GM10266 (cell line): ENCODE results near the gene TRPM5.

Experiments
- DNase-seq: peaks from one replicate; pipeline ENCODE4 v3.0.0; 2012; ENCODE audit errors: extremely low spot score
- TF ChIP-seq, protein P1 (sequence below): IDR thresholded peaks from 2 replicates; pipeline ENCODE4 v1.5.1; 2012; ENCODE audit warnings: mild to moderate bottlenecking, low read depth; ENCODE audit not compliant: control insufficient read depth, insufficient read depth; ENCODE audit errors: missing control alignments

Gene TRPM5

DNA sequence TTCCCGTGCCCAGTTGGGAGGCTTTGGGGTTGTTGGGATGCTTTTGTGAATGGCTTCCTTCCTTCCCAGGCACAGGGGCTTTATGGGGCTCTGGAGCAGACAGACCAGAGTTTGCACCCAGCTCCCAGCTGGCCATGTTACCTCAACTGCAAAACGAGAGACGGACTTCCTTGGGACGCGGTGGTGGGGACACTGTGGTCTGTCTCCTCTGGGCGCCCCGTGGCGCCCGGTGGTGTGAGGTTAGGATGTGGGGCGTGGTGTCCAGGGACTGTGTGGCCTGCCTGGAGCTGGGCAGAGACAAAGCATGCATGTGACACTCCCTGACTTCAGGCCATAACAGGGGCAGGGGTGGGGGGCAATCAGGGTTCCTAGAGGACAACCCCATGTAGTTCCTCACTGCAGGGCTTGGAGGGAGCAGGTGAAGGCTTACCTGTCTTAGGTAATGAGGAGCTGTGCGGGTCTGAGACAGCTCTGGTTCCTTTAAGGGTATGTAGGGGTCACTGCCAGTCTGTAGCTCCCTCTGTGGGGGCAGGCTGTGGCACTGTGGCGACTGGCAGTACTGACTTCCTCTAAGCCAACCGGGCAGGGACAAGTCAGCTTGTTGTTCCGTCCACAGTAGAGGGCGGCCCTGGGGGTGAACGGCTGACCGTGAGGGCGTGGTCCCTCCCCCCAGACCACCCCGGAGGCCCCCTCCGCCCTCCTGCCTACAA, 14.9 kb upstream of the TRPM5 start:
- TF ChIP-seq, protein P1, sequence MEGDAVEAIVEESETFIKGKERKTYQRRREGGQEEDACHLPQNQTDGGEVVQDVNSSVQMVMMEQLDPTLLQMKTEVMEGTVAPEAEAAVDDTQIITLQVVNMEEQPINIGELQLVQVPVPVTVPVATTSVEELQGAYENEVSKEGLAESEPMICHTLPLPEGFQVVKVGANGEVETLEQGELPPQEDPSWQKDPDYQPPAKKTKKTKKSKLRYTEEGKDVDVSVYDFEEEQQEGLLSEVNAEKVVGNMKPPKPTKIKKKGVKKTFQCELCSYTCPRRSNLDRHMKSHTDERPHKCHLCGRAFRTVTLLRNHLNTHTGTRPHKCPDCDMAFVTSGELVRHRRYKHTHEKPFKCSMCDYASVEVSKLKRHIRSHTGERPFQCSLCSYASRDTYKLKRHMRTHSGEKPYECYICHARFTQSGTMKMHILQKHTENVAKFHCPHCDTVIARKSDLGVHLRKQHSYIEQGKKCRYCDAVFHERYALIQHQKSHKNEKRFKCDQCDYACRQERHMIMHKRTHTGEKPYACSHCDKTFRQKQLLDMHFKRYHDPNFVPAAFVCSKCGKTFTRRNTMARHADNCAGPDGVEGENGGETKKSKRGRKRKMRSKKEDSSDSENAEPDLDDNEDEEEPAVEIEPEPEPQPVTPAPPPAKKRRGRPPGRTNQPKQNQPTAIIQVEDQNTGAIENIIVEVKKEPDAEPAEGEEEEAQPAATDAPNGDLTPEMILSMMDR, result no peak
- DNase-seq, result no peak

DNA sequence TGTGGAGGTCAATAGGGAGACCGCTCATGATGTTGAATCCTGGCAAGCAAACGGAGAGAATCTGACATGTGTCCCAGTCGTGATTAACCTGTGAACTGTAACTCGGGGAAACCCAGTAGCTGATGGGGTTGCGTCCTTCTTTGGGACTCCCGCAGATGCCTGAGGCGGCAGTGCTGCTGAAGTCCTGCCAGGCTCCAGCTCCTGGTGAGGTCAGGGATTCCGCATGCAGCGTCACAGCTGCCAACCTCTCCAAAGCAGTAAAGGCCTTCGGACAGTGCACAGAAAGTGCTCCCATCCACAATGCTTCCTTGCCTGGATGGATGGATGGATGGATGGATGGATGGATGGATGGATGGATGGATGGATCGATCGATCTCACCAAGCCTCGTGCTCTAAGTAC, 14.0 kb upstream of the TRPM5 start:
- TF ChIP-seq, protein P1, result no peak
- no peak for DNase-seq

DNA sequence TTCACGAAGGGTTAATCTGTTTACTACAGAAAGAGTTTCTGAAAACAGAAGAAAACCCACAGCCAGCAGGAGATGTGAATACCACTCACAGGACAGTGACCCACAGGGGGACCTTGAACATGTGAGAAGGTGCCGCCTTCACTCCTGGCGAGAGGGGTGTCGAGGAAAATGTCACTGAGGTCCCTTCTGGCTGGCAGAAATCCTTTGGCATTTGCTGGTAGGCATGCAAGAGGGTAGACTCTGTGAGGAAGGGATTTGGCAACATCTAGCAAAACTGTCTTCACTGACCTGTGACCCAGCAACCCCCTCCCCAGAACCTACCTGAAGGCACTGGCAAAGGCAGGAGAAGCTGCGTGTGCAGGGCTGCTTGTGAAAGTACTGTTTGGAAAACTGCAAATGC, 9.1 kb upstream of the TRPM5 start:
- TF ChIP-seq, protein P1, result no peak
- no peak for DNase-seq

DNA sequence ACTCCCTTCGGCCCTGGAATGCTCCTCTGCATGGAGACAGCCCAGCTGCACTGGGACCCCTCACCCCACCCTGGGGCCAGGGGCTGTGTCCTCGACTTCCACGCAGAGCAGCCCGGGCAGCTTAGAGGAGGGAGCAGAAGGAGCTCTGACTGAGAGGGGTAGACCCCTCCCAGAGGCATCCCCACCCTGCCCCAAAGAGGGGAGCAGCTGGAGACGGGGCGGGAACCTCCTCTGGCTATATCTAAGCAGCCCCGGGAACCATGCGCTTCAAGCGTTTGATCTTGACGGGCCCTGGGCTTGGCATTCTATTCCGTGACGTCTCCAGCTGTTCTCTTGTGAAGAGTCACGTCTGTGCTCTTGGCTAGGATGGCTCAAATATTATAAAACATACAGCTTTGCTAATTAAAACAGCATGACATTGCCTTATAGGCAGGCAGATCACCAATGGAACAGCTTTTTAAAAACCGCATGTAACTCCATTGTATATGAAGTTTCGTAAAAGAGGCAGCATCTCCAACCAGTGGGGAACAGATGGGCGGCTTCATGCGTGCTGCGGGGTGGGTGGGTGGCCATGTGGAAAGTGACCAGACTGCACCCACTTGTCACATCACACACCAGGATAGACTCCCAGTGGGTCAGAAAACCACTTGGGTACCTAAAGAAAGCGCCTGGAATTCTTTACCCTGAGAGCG, 8.2 kb upstream of the TRPM5 start:
- DNase-seq, result no peak
- TF ChIP-seq, protein P1, result no peak

DNA sequence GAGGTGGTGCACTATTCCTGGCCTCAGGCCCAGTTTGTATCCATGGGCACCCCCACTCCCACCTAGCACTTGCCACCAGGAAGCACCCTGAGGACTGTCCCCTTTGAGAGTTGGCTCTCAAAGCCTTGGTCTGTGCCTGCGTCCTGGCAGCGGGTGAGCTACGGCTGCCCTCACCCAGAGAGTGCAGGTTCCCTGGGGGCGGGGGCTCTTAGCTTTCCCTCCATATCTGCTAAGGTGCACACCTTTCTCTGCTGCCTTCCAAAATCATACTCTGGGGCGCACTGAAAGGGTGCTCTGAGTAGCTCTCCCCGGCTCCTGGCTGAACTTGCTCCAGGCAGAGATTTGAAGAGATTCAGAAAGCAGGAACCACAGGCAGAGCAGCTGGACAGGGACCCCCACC, 7.6 kb upstream of the TRPM5 start:
- TF ChIP-seq, protein P1, result no peak
- no peak for DNase-seq

DNA sequence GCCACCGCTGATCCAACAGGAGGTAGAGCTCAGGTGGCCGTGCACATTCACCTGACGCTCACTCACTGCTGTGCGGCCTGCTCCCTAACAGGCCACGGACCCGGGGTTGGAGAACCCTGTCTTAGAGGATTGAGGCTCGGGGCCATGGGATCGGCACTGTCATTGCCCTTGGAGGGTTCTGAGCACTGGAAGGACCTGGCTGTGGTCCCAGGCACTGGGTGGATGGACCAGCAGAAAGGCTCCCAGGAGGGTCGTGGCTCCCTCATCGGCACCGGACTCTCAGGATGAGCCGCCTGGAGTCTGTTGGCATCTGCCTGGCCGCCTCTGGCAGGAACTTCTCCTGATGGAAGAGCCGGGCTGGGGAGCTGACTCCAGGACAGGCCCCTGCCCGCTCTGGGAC, 7.0 kb upstream of the TRPM5 start:
- no peak for DNase-seq
- TF ChIP-seq, protein P1, result no peak
